Pancreas (tissue), 10 donors: ENCODE measurements around the gene AATK. TPM values are rescaled to one million over a fixed set of nuclear protein-coding genes. Genes with fewer than 3 reads are reported as not detected.

Experiments used
- ATAC-seq, 4 donors: fragments of 200-7000 bp; cut with Tn5 transposase; one replicate each; pipeline versions ENCODE4 v1.8.0 to v1.9.1; 2020; ENCODE audit warnings: mild to moderate bottlenecking in 4 of 4, moderate library complexity in 4 of 4
- DNase-seq, 6 donors: peaks; one replicate each; pipeline ENCODE4 v3.0.0-alpha.2; 2020
- FAIRE-seq: peaks from 2 replicates; lab custom pipeline; 2012; peaks lifted over from hg19 to GRCh38; lab: Jason Lieb, UNC
- H3K27ac ChIP-seq, 4 donors: fragments of 200-600 bp; sonication (generic); 1 replicate in 3 of 4; 2 replicates in 1 of 4; pipeline versions ENCODE4 v1.5.0 to v1.8.0; 2020
- H3K27me3 ChIP-seq, 4 donors: fragments of 200-600 bp; one replicate each; pipeline ENCODE4 v1.8.0; 2021
- H3K36me3 ChIP-seq, 3 donors: fragments of 200-600 bp; sonication (generic) in 1 of 3; one replicate each; pipeline versions ENCODE4 v1.5.0 to v1.8.0; 2020 to 2021
- H3K4me1 ChIP-seq, 3 donors: fragments of 200-600 bp; one replicate each; pipeline ENCODE4 v1.8.0; 2021
- H3K4me3 ChIP-seq, 4 donors: fragments of 200-600 bp; sonication (generic) in 2 of 4; one replicate each; pipeline versions ENCODE4 v1.5.0 to v1.8.0; 2020 to 2021
- H3K9me3 ChIP-seq, 4 donors: fragments of 200-600 bp; one replicate each; pipeline ENCODE4 v1.8.0; 2021
- WGBS, 2 donors: extraction: QIAGEN DNeasy Blood & Tissue Kit; methylation state at CpG; one replicate each; pipeline ENCODE4 v1.1.7; 2013; 5-methylcytosine and 5-hydroxymethylcytosine counted together
- intact Hi-C, 3 donors: fragments of 100-400 bp; cut with DNase I; formaldehyde crosslinking; loops; one replicate each; pipeline versions ENCODE4 v1.11.1 to v1.14.2; 2022
- polyA plus RNA-seq, 2 donors: library from polyadenylated mRNA; stranded (reverse); fragments of 200-250 nt; gene quantifications; one replicate each; pipeline ENCODE4 v1.2.3, GENCODE V29; 2013
- total RNA-seq, 6 donors: library from RNA; stranded (reverse); fragmentation: NEBNext Ultra II Directional in 4 of 6; extraction: Animal tissue kit (Norgen Biotek cat#: 25700) in 4 of 6; gene quantifications; one replicate each; pipeline versions ENCODE4 v1.2.1 to v1.2.4, GENCODE V29; 2021 to 2023
- TF ChIP-seq, protein P1 (sequence below), 4 donors: fragments of 200-600 bp; sonication (generic) in 3 of 4; IDR thresholded peaks; one replicate each; pipeline versions ENCODE4 v1.5.0 to v1.8.0; 2021; ENCODE audit warnings: antibody characterized with exemption in 4 of 4
- donor health status: healthy with polysubstance abuse.
- donor health status: DM: no; HTN: no; CAD: no; lungs with moderate emphysema.
- donor health status: DM: no; HTN: no; CAD: no.
- donor health status: control.
- donor health status: control.
- donor health status: Bipolar disorder and iron deficiency.
- donor health status: DM: yes; HTN: yes; CAD: no.
- donor health status: DM: no; HTN: no; CAD: no.
- donor health status: DM: no; HTN: no; CAD: no.
- donor health status: DM: yes; HTN: yes; CAD: no.

AATK gene
- total and polyA plus RNA-seq, 8 donors = 24.3 to 49.6 (median 30.1) TPM

DNA sequence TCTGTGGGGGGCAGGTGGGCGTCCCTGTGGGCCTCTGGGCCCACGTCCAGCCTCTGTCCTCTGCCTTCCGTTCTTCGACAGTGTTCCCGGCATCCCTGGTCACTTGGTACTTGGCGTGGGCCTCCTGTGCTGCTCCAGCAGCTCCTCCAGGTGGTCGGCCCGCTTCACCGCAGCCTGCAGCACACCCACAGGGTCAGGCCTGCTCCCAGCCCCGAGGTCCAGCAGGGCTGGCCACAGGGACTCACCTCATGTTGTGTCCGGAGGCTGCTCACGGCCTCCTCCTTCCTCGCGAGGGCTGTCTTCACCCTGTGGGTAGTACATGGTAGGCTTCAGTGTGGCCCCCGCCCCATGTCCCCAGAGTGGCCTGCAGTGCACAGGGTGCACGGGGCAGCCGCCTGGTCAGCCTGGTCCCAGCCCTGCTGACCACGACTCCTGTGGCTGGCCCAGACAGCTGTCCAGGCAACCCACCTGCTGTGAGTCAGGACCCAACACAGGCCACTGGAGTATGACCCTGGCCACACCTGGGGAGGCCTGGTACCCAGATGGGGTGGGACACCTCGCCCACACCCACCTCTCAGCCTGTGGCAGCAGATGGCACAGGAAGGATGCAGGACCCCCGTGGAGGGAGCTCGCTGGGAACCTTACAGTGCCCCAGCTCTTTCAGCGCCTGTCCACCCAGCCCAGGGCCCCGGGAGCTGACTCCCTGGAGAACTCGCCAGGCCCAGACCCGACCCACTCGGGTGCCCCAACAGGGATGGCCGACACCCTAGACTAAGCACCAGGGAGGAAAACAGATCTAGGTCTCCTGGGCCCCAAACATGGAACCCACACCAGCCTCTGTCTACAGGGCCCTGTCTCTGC is 23.9 kb upstream of the AATK start:
- intact Hi-C loops = loop anchor here in 1 of 3 donors (5.0 kb wide), 1 partner anchor 48 kb away; no protein-coding TSS in a partner anchor
- TF ChIP-seq, protein P1, sequence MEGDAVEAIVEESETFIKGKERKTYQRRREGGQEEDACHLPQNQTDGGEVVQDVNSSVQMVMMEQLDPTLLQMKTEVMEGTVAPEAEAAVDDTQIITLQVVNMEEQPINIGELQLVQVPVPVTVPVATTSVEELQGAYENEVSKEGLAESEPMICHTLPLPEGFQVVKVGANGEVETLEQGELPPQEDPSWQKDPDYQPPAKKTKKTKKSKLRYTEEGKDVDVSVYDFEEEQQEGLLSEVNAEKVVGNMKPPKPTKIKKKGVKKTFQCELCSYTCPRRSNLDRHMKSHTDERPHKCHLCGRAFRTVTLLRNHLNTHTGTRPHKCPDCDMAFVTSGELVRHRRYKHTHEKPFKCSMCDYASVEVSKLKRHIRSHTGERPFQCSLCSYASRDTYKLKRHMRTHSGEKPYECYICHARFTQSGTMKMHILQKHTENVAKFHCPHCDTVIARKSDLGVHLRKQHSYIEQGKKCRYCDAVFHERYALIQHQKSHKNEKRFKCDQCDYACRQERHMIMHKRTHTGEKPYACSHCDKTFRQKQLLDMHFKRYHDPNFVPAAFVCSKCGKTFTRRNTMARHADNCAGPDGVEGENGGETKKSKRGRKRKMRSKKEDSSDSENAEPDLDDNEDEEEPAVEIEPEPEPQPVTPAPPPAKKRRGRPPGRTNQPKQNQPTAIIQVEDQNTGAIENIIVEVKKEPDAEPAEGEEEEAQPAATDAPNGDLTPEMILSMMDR (IDR thresholded peaks at IDR 0.05) = no peak
- ATAC-seq (peak in 3 of 4 donors; percentile 54 to 88 (median 71)), DNase-seq (peak in 2 of 6 donors; percentile 33 to 77), FAIRE-seq (no peak)
- Histone ChIP-seq H3K4me3 (no peak overlapping the region), H3K36me3 (no peaks in the 10 kb centered on the region), H3K4me1 (no peaks in the 10 kb centered on the region), H3K27me3 (no peaks in the 10 kb centered on the region), H3K9me3 (no peaks in the 10 kb centered on the region), H3K27ac (no peak overlapping the region)
- 80 to 84% methylated on average over 24 to 27 of the region's 27 CpGs for WGBS, 2 donors

DNA sequence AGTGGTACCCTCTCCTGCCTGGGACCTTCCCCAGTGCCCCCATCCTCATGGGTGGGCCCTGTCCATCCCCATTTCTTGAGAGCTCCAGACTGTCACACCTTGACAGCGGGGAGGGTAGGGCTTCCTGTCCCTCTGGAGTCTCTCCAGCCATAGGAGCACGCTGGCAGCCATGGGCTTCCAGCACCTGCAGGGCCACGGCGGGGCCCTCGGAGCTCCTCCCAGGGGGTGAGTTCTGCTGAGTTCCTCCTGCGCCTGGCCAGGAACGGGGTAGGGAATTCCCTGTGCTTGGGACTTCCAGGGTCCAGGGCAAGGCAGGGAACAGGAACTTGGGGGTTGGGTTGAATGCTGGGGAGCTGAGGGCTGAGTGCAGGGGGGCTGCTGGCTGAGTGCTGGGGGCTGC is 23.0 kb upstream of the AATK start:
- H3K27me3 ChIP-seq = no peaks in the 10 kb centered on the region
- no peak for FAIRE-seq
- H3K9me3 ChIP-seq = no peaks in the 10 kb centered on the region
- H3K4me3 ChIP-seq = no peak overlapping the region
- ATAC-seq = no peak
- peak in 2 of 6 donors; percentile 16 to 55 for DNase-seq
- H3K4me1 ChIP-seq = no peaks in the 10 kb centered on the region
- intact Hi-C loops = no loop called here
- no peak overlapping the region for H3K27ac ChIP-seq
- no peaks in the 10 kb centered on the region for H3K36me3 ChIP-seq
- 93 to 95% methylated on average over 7 of the region's 7 CpGs for WGBS, 2 donors
- TF ChIP-seq, protein P1 (IDR thresholded peaks at IDR 0.05) = no peak

DNA sequence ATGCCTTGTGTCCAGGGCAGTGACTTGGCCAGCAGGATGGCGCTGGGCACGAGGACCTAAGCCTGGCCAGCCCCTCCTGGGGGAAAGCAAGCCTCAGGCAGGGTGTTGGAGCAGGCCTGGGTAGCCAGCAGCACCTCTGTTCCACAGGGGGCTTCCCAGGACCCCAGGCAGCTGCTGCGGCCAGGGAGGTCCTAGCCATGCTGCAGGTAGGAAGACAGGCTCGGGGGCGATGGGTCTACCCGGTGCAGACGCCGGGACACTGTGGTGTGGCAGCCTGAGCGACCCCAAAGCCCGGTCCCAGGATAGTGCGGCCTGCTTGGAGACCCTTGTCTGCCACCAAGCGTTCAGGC is 22.4 kb upstream of the AATK start:
- intact Hi-C loops = no loop called here
- FAIRE-seq = no peak
- ATAC-seq = no peak
- no peaks in the 10 kb centered on the region for H3K4me1 ChIP-seq
- no peak overlapping the region for H3K27ac ChIP-seq
- TF ChIP-seq, protein P1 (IDR thresholded peaks at IDR 0.05) = no peak
- no peak overlapping the region for H3K4me3 ChIP-seq
- 95 to 97% methylated on average over 12 of the region's 12 CpGs for WGBS, 2 donors
- H3K36me3 ChIP-seq = no peaks in the 10 kb centered on the region
- H3K9me3 ChIP-seq = no peaks in the 10 kb centered on the region
- peak in 1 of 6 donors; percentile 21 for DNase-seq
- H3K27me3 ChIP-seq = no peaks in the 10 kb centered on the region

DNA sequence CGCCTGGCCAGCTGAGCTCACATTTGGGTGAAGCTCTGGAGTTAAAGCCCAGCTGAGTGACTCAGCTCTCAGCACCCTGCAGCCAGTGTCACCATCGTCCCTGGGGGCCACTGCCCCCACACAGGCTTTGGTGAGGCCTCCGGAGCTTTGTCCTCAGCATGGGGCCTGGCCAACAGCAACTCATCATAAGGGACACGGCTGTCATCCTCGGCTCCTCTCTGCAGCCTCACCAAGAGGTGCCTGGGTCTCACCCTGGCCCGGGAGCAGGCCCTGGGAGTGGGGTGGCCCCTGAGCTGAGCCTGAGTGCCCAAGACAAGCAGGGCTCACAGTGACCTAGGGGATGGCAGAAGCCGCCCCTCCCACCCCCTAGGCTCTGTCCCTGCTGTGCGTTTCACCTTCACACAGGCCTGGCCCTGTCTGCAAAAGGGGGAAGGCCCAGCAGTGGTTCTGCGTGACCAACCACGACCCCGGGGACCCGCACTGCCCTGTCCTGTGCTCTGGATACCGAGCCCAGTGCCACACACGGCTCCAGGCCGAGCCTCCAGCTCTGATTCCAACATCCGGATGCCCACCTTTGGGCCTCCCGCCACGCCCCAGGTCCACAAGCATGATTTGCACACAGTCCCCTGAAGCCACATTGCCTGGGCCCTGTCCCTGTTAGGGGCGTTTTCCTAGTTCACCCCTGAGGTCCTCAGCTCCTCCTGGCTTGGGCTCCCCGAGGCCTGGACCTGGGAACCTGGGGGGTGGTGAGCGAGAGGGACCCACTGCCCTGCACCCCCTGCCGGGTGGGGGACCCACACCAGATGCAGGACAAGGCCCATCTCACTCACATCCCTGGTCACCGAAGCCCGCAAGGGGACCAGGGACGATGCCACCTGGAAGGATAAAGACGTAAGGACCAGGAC is 21.8 kb upstream of the AATK start:
- no peak for FAIRE-seq
- intact Hi-C loops = no loop called here
- DNase-seq = peak in 2 of 6 donors; percentile 22 to 64
- Histone ChIP-seq H3K27ac (no peak overlapping the region), H3K27me3 (no peaks in the 10 kb centered on the region), H3K36me3 (no peaks in the 10 kb centered on the region), H3K9me3 (no peaks in the 10 kb centered on the region), H3K4me1 (no peaks in the 10 kb centered on the region), H3K4me3 (no peak overlapping the region)
- TF ChIP-seq, protein P1 (IDR thresholded peaks at IDR 0.05) = no peak
- WGBS, 2 donors = 87 to 88% methylated on average over 26 of the region's 26 CpGs
- ATAC-seq = no peak
